Stimulated activated CD4-positive, alpha-beta T cell treated with anti-CD3 and anti-CD28 coated beads, Interleukin-15, amount 100 ng/mL, for 48 hours (primary cell): ENCODE results near the gene GRK4.
A peak's percentile ranks its signal among the peaks of the same experiment; 100 is the strongest.
"Not testable (repeated sequence)": the region's sequence is repeated elsewhere in the genome, so short reads cannot be mapped to it uniquely, and the experiment has no call there.

Experiments used
- DNase-seq, 2 donors: peaks; one replicate each; pipeline ENCODE4 v3.0.0-alpha.2; 2020; ENCODE audit warnings: low read depth in 2 of 2

GRK4 gene

DNA sequence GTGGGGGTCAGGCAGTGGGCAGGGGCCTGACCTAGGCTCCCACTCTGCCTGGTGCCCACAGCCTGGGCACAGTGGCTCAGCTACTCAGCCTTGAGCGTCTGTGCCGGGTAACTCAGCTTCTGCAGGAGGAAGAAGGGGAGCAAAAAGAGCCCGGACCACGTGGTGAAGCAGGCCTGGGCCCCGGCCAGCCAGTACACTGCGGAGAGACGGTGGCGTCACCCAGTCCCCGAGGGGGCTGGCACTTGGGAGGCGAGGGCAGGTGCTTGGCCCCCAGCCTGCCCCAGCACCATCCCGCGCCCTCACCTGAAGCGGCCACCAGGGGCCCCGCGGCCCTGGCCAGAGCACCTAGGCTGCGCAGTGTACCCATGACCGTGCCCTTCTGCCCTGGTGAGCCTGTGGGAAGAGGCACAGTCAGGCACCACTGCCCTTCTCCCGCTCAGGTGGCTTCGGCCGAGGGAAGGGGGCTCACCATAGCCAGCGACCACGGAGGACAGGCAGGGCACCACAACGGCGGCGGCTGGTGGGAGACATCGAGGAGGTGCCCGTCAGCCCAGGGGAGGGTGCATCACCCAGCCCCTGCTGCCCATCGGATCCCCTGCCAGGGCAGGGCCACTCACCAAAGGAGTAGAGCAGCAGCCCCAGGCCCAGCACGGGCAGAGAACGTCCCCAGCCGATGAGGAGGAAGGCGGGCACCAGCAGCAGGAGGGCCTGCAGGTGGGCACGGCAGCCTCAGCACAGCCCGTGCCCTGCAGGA is 32.4 kb upstream of the GRK4 start:
- no peak for DNase-seq

DNA sequence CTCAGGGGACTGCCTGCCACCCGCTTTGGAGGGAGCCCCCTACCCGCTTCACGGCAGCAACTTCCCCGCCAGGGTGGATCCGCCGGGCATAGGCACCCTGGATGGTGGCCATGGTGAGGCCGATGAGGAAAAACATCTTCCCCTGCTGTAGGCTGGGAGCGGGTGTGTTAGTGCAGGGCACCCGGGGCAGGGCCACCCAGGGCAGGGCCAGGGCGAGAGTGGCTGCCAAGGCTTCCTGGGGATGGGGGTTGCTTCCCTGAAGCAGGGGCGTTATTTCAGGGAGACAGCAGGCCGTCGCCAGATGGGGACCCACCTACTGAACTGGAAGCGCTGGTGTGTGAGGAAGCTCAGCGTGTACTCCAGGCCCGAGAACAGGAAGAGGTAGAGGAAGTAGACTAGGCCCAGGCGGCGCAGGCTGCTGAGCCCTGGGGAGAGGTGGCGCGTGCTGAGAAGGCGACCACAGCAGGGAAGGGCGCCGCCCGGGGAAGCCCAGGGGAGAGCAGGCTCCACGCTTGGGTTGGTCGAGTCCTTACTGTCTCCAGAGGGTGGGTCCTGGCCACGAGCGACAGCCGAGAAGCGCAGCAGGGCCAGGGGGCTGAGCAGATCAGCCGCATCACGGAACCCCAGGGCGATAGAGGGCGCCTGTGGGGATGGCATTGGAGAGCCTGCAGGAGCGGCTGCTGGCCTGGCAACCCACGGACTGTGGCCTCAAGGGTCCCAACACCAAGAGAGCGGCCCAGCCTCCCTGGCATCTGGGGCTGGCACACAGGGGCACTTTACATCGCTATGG is 31.7 kb upstream of the GRK4 start:
- DNase-seq, result no peak

DNA sequence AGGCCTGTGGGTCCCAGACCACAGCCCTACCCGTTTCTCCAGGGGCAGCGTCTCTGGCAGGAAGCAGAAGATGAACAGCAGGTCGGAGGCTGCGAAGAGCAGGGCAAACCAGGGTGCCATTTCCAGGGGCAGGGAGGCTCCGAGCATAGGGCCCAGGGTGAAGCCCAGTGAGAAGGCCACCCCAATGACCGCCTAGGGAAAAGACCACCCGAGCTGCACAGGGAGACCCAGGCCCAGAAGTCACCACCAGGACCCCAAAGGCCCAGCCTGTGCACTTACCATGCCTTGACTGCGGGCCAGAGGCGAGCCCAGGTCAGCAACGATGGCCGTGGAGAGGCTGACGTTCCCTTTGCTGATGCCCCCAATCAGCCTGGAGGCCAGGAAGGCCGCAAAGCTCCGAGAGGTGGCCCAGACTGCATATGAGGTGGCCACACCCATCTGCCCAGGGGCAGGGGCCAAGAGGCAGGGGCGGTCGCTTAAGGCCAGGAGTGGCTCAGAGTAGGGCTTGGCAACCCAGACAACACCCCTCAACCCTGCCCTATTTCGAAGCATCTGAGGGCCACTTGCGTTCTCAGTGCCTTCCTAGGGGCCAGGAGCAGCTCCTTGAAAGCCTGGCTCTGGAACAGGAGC is 30.9 kb upstream of the GRK4 start:
- DNase-seq, result no peak

DNA sequence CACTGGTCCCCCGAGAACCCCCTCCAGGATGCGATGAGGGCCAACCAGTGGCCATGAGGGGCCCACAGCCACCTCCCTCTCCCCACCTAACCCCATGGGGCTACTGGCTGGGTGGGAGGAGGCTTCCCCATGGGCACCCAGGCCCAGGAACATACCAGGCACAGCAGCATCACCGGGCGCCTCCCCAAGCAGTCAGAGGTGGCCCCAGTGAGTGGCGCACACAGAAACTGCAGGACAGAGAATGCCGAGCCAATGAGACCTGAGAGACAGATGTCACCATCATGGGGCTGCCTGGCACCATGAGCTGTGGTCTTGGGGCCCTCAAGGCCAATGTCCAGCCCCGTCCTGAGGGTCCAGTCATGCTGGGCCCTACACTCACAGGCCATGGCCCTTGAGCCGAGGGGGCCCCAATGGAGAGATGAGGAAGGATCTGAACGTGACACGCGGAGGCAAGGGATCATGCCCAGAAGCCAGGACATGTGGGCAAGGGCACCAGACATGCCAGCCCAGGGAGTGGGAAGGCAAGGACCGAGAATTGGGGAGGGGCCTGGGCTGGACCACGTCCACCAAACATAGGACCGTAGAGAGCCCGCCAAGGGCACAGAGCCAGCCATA is 30.3 kb upstream of the GRK4 start:
- DNase-seq, result no peak

DNA sequence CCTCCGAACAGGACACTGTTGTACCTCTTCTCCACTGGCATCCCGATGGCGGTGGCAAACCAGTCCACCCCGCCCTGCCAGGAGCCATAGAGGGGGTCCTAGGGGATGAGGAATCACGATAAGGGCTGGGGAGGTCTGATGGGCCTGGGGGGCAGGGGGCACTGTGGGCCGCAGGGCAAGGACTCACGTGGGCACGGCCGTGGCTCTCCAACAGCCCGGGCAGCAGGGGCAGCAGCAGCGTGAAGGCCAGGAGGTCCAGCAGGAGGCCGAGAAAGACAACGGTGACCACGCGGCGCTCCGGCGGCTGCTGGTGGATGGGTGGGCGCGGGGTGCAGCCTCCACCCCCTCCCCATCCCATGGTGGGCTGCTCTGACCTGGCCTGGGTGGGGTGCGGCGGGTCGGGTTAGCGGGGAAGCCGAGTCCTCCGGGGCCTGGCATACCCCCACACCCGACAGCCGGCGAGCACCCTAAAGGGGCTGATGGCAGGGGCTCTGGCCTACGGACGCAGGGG is 29.8 kb upstream of the GRK4 start:
- DNase-seq, result no peak

DNA sequence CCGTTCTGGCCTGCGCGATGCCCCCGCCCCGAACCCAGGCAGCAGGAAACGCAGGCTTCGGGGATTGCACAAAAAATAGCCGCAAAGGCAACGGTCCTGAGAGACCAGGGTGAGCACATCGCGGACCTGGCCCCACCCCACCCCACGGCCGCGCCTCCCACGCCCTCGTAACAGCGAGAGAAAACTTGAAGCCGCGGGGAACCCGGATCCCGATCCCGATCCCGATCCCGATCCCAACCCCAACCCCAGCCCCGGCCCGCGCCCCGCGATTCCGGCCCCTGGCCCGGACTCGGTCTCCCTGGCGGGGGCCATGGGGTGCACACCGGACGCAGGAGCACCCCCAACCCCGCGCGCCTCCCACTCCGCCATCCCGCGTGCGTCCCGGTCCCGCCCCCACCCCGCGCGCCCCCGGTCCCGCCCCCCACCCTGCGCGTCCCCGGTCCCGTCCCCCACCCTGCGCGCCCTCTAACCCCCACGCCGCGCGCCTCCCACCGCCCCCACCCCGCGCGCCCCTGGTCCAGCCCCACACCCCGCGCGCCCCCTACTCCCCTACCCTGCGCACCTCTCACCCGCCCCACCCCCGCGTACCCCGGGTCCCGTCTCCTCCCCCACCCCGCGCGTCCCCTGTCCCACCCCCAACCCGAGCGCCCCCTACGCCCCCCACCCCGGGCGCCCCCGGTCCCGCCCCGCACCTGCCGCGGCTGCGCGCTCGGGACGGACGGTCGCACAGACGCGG is 29.1 kb upstream of the GRK4 start:
- DNase-seq, result no peak

DNA sequence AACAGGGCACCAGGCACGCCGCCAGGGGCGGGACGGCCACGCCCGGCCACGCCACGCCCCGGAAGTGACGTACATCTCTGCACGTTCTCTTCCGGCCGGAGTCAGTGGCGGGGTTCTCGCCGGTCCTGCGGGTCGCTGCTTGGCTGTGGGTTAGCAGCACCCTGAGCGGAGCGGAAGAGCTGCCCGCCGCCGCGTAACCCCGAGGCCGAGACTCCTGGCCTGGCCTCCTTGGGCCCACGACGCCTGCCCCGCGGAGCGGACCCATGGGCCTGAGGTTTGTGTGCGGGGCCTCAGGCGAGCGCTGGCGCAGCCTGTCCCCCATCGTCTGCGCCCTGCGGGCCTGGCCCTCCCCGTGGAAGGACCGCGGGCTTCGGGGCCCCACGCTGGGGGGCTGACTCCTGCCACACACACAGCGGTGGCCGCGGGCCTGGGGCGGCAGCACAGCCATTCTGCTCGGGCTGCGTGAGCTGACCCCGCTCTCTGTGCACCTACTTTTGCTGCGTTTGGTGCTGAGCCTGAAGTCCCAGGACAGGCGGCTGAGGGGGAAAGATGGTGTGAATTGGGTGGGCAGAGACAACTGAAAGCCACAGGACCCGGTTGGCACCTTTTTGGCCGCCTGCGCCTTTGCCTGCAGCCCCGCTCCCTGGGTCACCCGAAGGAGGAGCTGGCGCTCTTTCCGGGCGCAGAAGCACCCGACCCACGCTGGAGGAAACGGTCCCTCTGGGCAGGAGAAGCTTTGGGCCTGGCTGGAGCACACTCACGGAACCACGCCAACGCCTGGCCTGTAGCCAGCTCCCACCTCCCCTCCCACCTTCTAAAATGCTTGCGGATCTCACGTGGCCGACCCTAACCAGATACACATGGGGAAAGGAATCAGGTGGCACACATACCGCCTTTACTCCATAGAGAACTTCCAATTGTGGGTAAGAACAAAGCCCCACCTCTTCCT is 28.3 kb upstream of the GRK4 start:
- peak; percentile 92 to 97 for DNase-seq

DNA sequence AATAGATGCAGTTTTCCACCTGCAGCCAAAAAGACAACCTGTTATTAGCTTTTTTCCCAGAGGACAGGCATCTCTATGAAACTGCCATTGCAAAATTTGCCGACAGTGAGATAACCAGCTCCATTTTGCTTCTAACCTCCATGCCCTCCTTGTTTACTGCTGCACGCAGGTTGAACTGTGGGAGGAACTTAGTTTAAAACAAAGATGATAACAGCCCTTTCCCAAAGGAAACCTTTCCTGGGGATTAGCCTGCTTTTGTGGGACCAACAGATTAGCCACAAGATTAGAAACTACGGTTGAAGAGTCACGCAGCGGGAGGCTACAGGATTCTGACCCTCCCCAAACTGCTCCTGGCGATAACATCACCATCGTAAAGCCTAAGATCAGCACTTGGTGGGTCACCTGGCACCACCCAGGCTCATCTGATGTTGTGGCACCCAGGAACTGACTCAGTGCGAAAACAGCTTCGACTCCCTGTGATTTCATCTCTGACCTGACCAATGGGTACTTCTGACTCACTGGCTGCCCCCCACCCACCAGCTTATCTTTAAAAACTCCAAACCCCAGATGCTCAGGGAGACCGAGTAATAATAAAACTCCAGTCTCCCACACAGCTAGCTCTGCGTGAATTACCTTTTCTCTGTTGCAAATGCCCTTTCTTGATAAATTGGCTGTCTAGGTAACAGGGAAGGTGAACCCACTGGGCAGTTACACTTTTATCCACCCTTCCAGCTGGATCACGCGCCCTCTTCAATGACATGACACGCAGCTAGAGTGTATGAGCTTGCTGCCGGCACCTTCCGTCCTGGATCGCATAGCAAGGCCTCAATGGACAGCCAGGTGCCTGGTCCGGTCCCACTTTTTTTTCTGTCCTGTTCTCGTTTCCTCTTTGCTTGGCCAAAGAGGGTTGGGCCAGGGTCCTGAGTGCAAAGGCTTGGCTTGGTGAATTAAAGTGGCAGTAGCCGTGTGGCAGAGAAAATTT is 27.3 kb upstream of the GRK4 start:
- DNase-seq, result peak; percentile 70 to 78

DNA sequence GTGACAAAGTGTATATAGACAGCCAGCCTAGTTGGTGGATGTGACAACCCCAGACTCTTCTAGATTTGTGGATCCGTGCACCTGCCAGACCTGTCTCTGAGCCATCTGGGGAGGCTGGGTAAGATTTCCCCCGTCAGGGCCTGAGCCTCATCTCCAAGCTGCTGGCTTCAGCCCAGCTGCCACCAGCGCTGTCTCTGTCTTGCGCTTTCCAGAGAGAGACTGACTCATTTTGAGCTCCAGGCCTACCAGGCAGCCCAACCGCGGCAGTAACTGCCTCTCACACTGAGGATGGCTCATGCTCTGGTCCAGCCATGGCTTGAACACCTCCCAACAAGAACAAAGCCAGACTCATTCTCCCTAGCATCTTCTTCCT is 26.6 kb upstream of the GRK4 start:
- DNase-seq, result peak in 1 of 2 donors; percentile 64

DNA sequence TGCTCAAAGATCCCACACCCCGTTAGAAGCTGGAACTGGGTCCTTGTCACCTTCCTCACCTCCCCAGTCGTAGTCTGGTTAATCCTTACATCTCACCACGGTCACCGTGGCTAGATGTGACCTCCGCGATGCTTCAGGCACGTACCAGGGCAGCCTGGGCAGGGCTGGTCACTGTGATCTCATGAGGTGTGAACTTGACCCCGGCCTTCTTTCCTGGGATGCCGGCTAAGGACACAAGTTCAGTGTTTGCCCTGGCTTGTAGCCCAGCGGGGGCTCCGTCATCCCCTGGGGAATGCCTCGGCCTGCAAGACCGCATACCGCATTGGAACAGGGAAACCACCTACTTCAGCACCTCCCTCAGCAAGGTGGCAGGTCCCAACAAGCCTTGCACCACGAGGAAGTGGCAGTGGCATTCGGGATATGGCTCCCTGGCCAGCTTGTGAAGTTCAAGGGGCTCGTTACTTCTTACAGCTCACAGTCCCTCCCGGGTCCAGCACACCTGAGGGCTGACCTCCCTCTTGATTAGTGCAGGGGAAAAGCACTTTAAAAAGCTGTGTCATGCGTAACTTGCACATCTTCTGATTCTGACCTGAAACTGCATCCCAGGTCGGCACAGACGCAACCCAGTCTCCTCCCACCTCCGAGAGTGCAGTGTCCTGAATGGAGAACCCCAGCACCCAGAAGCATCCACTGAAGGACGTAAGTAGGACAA is 26.1 kb upstream of the GRK4 start:
- DNase-seq, result no peak

DNA sequence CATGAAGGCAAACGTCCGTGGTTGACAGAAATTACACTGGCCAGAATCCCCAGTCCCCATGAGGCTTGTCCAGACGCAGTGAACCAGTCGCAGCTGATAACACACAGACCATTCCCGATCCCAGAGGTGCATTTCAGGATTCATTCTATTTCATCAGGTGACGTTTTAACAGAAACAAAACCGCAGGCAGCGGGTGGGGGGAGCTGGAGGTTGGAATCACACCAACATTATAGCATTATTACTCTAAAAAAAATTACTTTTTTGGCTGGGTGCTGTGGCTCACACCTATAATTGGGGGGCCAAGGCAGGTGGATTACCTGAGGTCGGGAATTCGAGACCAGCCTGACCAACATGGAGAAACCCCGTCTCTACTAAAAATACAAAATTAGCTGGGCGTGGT is 25.4 kb upstream of the GRK4 start:
- no peak for DNase-seq

DNA sequence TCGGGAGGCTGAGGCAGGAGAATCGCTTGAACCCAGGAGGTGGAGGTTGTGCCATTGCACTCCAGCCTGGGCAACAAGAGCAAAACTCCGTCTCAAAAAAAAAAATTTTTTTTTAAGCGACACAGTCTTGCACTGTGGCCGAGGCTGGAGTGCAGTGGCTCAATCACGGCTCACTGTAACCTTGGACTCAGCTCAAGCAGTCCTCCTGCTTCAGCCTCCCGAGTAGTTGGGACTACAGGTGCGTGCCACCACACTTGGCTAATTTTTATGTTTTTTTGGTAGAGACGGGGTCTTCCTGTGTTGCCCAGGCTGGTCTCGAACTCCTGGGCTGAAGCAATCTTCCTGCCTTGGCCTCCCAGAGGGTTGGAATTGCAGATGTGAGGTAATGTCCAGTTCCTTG is 25.0 kb upstream of the GRK4 start:
- not testable (repeated sequence) for DNase-seq

DNA sequence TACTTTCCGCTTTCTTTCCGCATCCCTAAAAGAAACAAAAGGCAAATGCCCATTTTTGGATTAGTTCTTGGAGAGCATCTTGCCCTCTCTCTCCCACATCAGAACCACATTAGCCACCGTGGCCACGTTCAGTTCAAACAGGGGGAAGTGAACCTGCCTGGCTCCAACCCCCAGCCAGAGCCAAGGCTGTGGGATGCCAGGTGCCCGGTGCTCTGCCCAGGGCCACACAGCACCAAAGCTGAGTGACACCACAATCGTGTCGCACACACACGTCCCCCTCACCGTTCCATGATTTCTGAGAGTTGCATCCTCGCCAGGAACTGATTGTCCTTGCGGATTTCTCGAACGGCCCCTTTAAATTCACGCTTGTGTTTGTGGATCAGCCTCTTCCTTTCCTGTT is 24.5 kb upstream of the GRK4 start:
- DNase-seq, result no peak

DNA sequence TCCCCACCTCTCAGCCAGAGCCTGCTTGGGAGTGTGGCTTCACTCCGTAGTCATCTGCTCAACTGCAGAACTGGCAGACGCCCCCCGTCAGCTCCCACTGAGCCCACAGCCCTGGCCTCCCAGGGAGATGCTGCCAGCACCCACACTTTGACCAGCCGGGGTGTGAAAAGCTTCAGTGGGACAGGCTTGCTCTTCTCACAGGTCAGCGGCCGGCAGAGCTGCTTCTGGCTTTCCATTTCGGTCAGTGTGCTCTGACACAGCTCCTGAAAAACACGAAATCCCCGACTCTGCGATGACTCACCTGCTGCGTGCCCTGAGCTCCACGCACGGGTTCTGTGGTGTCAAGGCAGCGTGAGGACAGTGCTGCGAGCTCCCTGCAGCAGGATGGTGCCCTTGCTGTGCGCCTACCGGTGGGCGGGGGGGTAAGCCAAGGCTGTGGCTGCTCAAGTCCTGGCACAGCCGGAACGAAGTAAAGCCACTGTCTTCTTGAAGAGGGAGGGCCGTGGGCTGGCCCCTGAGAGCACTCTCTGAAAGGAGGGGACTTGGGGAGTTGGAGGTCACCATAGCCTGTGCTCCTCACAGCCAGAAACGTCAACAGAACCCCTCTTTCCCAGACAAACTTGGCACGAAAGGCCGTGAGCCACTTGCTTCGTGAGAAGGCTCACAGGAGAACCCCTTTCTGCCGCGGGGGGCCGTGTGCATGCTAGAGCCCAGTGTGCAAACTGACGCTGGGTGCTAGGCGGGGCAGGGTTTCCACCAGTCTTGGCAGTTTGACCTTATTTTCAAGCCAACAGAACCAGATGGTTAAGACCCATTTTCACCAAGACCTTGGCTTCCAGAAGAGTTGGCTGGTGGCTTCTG is 23.8 kb upstream of the GRK4 start:
- no peak for DNase-seq

DNA sequence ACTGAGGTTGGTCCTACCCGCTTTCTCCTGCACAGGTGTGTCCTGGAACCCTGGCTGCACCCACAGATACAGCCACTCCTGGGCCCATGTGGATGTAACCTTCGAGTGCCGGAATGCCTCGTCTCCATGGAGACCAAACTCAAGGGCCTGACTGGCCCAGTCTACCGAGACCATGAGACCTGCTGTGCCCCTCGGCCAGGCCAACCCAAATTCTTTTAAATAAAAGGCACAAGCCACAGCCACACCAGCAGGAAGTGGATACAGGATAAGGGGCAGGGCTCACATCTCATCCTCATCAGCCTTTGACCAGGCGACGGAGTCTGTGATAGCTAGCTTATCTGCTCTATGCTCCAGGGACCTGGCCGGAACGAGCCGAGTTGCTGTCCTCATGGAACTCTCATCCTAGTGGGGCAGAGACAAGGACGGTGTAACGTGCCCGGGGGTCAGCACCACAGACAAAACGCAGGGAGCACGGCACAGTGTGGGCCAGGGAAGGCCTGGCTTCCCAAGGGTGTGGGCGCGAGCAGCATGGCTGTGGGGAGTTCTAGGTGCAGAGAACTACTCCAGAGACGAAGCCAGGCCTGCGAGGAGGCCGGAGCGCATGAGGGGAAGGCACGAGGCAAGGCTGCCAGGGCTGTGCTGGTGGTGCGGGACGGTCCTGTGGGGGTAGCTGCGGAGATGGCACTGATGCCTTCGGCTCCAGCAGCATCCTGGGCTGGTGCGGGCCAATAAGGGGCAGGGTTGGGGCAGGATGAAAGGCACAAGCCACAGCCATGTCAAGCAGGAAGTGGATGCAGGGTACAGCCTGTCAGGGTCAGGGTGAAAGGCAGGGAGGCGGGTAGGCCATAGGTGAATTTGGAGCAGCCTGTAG is 22.9 kb upstream of the GRK4 start:
- no peak for DNase-seq
